ENCODE measurements around the gene ZNF106.
A peak's percentile ranks its signal among the peaks of the same experiment; 100 is the strongest.

Gene ZNF106

DNA sequence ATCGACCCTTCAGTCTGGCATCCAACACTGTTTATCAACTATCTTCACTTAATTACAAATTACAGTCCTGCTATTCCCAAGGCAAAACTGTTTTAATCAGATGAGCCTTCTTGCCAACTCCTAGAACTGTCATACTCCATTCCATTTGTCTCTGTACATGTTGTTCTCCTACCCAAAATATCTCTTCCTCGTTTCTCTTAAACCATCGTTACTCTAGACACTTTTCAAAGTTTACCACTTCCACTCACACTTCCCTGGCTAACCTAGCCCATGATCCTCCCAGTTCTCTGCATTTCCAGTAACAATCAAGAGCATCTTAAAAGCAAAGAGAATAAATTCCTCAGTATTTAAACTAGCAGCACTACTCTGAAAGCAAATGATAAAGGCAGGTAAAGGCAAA lies 19.9 kb downstream of the ZNF106 start:
- H3K4me3 ChIP-seq (ENCODE audit: low read depth in 1 of 2, low read length in 2 of 2): no peak overlapping the region
- H3K4me1 ChIP-seq (ENCODE audit: insufficient read depth, low read length): peaks cover 19% of the 10 kb centered on the region
- peaks cover 5% of the 10 kb centered on the region for H3K36me3 ChIP-seq (ENCODE audit: insufficient read depth, low read length)
- no peak overlapping the region for H3K9ac ChIP-seq (ENCODE audit: low read length)
- no peaks in the 10 kb centered on the region for H3K27me3 ChIP-seq (ENCODE audit: control insufficient read depth in 1 of 2, insufficient read depth in 2 of 2, low read length in 2 of 2)
- H3K9me3 ChIP-seq (ENCODE audit: low read length): no peaks in the 10 kb centered on the region
- H3K27ac ChIP-seq (ENCODE audit: low read depth, low read length): peak overlapping the region; percentile 64

- Histone ChIP-seq H3K4me1 (ENCODE audit: insufficient read depth, low read length) (no peaks in the 10 kb centered on the region), H3K4me3 (ENCODE audit: low read depth in 1 of 2, low read length in 2 of 2) (no peak overlapping the region), H3K27ac (ENCODE audit: low read depth, low read length) (no peak overlapping the region), H3K36me3 (ENCODE audit: insufficient read depth, low read length) (peaks cover 5% of the 10 kb centered on the region), H3K9me3 (ENCODE audit: low read length) (no peaks in the 10 kb centered on the region), H3K9ac (ENCODE audit: low read length) (no peak overlapping the region), H3K27me3 (ENCODE audit: control insufficient read depth in 1 of 2, insufficient read depth in 2 of 2, low read length in 2 of 2) (no peaks in the 10 kb centered on the region)
Observed at GRCh38 chr15:42465520-42466259, 25.3 kb downstream of the ZNF106 start.

DNA sequence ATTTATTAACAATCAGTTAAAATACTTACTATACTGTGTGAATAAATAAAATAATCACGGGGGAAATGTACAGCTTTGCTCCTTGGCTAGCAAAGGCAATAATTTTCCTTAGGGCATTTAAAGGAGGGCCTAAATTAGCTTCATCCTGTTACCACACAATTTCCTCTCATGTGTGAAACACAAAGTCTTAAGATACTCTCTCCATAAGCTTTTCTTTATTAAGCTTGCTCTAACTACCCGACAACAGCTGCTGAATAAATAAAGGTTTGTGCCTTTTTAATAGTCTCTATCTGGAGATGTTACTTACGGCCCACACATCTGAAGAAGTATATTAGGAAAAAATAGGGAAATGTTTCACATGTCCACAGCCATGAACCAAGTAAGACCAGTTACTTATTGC lies 29.7 kb downstream of the ZNF106 start:
- Histone ChIP-seq H3K9ac (ENCODE audit: low read length) (peak overlapping the region; percentile 26), H3K4me3 (ENCODE audit: low read depth in 1 of 2, low read length in 2 of 2) (no peak overlapping the region)

DNA sequence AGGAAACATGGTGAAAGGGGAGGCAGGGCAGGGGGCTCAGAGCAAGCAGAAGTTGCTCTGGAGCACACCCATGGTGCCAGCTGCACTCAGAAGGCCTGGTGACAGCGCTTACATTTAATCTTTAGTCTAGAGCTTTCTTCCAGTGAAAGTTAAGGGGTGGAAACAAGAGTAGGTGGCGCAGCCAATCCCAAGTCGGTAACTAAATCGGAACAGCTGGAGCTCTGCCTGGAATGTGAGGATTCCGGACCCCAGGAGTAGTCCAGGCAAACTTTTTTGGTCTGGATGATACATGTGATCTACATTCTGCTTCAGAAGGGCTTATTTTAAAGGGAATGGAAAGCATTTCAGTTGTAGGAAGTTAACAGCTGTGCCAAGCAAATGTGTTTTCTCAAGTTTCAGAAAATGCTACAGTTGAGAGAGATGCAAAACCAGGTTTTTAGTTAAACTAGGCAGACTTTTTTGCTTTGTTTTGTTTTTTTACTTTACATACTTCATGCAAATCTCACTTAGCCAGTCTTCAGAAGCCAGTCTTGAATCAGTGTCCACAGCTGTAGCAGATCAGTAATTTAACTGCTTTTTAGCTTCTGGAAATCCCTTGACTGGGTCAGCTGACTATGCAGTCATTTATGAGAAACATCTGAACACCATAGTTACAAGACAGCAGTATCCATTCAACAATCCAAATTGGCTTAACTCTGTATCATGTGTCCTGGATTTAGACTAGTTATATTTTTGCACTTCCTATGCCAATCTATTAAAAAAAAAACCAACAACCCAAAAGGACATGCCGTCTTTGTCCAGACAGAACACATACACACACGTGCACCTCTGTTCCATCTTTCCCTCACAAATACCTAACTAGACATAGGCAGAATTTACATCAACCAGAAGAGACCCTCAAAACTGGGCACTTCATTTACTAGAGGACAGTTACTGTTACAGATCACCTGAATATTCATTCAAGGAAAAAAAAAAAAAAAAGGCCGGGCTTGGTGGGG lies 33.2 kb downstream of the ZNF106 start:
- peaks cover 31% of the 10 kb centered on the region for H3K4me1 ChIP-seq (ENCODE audit: insufficient read depth, low read length)
- H3K27me3 ChIP-seq (ENCODE audit: control insufficient read depth in 1 of 2, insufficient read depth in 2 of 2, low read length in 2 of 2): no peaks in the 10 kb centered on the region
- H3K27ac ChIP-seq (ENCODE audit: low read depth, low read length): peak overlapping the region; percentile 91
- no peaks in the 10 kb centered on the region for H3K9me3 ChIP-seq (ENCODE audit: low read length)
- H3K36me3 ChIP-seq (ENCODE audit: insufficient read depth, low read length): no peaks in the 10 kb centered on the region
- peak overlapping the region; percentile 23 to 28 for H3K4me3 ChIP-seq (ENCODE audit: low read depth in 1 of 2, low read length in 2 of 2)
- peak overlapping the region; percentile 14 for H3K9ac ChIP-seq (ENCODE audit: low read length)

More for the DNA sequence above, 29.7 kb downstream of the ZNF106 start:
- Histone ChIP-seq H3K27ac (ENCODE audit: low read depth, low read length) (peak overlapping the region; percentile 8), H3K4me1 (ENCODE audit: insufficient read depth, low read length) (peaks cover 20% of the 10 kb centered on the region), H3K9me3 (ENCODE audit: low read length) (no peaks in the 10 kb centered on the region), H3K36me3 (ENCODE audit: insufficient read depth, low read length) (peaks cover 4% of the 10 kb centered on the region), H3K27me3 (ENCODE audit: control insufficient read depth in 1 of 2, insufficient read depth in 2 of 2, low read length in 2 of 2) (no peaks in the 10 kb centered on the region)

GRCh38 chr15:42456971-42457370 lies 34.0 kb downstream of the ZNF106 start:
- Histone ChIP-seq H3K36me3 (ENCODE audit: insufficient read depth, low read length) (no peaks in the 10 kb centered on the region), H3K4me3 (ENCODE audit: low read depth in 1 of 2, low read length in 2 of 2) (peak overlapping the region; percentile 23 to 28), H3K27me3 (ENCODE audit: control insufficient read depth in 1 of 2, insufficient read depth in 2 of 2, low read length in 2 of 2) (no peaks in the 10 kb centered on the region), H3K9ac (ENCODE audit: low read length) (peak overlapping the region; percentile 14), H3K9me3 (ENCODE audit: low read length) (no peaks in the 10 kb centered on the region), H3K27ac (ENCODE audit: low read depth, low read length) (peak overlapping the region; percentile 91), H3K4me1 (ENCODE audit: insufficient read depth, low read length) (peaks cover 31% of the 10 kb centered on the region)

DNA sequence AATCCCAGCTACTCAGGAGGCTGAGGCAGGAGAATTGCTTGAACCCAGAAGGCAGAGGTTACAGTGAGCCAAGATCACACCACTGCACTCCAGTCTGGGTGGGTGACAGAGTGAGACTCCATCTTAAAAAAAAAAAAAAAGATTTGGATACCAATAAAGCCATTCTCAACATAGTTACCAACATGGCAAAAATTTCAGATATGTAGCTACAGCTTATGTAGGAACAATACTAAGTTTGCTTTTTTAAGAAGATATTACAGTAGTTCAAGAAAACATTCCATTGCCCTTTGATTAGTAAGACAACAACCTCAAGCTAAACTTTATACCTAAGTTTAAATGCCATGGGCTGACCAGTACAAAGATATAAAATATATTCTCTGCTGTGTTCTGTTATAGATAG lies 34.4 kb downstream of the ZNF106 start:
- peak overlapping the region; percentile 23 to 28 for H3K4me3 ChIP-seq (ENCODE audit: low read depth in 1 of 2, low read length in 2 of 2)
- H3K9ac ChIP-seq (ENCODE audit: low read length): peak overlapping the region; percentile 14
- H3K27ac ChIP-seq (ENCODE audit: low read depth, low read length): peak overlapping the region; percentile 91

DNA sequence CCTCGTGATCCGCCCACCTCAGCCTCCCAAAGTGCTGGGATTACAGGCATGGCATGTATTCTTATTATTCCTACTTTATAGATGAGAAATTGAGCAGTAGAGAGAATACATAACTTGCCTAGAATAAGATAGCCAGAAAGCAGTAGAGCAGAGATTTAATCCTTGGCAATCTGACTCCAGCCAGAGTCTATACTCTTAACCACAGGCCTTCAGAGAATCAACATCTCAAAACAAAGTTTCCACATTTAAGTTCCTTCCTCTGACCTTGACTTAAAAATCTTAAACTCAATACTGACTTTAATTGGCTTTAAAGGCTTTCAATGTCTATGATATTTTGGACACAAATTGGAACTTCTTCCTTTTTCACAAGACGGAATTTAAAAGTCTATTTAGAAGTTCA lies 37.1 kb downstream of the ZNF106 start:
- Histone ChIP-seq H3K36me3 (ENCODE audit: insufficient read depth, low read length) (peaks cover 29% of the 10 kb centered on the region), H3K9ac (ENCODE audit: low read length) (no peak overlapping the region), H3K27me3 (ENCODE audit: control insufficient read depth in 1 of 2, insufficient read depth in 2 of 2, low read length in 2 of 2) (no peaks in the 10 kb centered on the region), H3K4me3 (ENCODE audit: low read depth in 1 of 2, low read length in 2 of 2) (no peak overlapping the region), H3K9me3 (ENCODE audit: low read length) (no peaks in the 10 kb centered on the region), H3K27ac (ENCODE audit: low read depth, low read length) (no peak overlapping the region), H3K4me1 (ENCODE audit: insufficient read depth, low read length) (peaks cover 35% of the 10 kb centered on the region)

More for the DNA sequence above, 34.4 kb downstream of the ZNF106 start:
- peaks cover 3% of the 10 kb centered on the region for H3K36me3 ChIP-seq (ENCODE audit: insufficient read depth, low read length)
- peaks cover 31% of the 10 kb centered on the region for H3K4me1 ChIP-seq (ENCODE audit: insufficient read depth, low read length)
- no peaks in the 10 kb centered on the region for H3K9me3 ChIP-seq (ENCODE audit: low read length)
- no peaks in the 10 kb centered on the region for H3K27me3 ChIP-seq (ENCODE audit: control insufficient read depth in 1 of 2, insufficient read depth in 2 of 2, low read length in 2 of 2)

DNA sequence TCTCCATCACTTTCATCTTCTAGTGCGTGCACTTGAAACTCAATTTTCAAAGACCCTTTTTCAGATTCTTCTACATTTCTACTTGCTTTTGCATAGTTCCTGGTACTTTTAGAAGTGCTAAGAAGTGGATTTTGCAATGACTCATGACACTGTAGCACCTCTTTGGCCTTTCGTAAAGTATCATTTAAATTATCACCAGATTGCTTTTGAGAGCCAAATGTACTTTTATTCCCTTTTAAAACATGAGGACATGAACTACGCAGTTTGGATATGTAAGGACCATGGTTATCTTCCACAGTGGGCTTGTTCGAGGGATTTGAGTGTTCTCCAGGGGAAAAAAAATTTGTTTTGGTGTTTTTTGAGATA lies 40.5 kb downstream of the ZNF106 start:
- no peak overlapping the region for H3K4me3 ChIP-seq (ENCODE audit: low read depth in 1 of 2, low read length in 2 of 2)
- peaks cover 56% of the 10 kb centered on the region for H3K36me3 ChIP-seq (ENCODE audit: insufficient read depth, low read length)
- no peaks in the 10 kb centered on the region for H3K27me3 ChIP-seq (ENCODE audit: control insufficient read depth in 1 of 2, insufficient read depth in 2 of 2, low read length in 2 of 2)
- no peak overlapping the region for H3K9ac ChIP-seq (ENCODE audit: low read length)
- peaks cover 13% of the 10 kb centered on the region for H3K4me1 ChIP-seq (ENCODE audit: insufficient read depth, low read length)
- no peaks in the 10 kb centered on the region for H3K9me3 ChIP-seq (ENCODE audit: low read length)
- H3K27ac ChIP-seq (ENCODE audit: low read depth, low read length): no peak overlapping the region

DNA sequence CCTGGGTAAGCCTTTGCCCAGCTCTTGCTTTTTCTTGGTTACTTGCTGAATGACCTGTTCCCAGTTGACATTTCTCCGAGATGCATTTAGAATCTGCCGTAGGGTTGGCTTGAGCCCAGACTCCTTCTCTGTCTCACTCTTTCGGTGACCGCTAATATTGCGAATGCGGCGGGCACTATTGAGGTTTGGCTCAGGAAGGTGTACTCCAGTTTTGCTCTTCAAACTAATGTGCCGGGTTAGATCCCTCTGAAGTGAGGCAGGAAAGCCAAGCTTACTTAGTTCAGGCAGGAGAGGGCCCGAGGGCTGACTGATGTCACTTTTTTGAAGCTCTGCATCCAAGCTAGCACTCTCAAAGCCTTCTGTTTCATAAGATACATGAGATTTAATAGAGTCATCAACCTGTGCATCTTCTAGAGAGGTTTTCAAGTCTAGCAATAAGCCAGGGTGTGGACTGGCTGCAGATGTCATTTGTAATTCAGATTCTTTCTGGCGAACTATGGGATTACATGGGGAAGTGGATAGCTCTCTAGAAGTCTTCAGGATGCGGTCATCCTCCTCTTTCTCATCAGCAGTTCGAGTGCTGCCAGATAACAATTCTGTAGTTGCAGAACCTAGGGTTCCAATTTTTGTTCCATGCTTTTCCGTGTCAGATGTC lies 41.0 kb downstream of the ZNF106 start:
- no peaks in the 10 kb centered on the region for H3K27me3 ChIP-seq (ENCODE audit: control insufficient read depth in 1 of 2, insufficient read depth in 2 of 2, low read length in 2 of 2)
- no peak overlapping the region for H3K4me3 ChIP-seq (ENCODE audit: low read depth in 1 of 2, low read length in 2 of 2)
- H3K27ac ChIP-seq (ENCODE audit: low read depth, low read length): no peak overlapping the region
- H3K9ac ChIP-seq (ENCODE audit: low read length): no peak overlapping the region
- no peaks in the 10 kb centered on the region for H3K9me3 ChIP-seq (ENCODE audit: low read length)
- H3K36me3 ChIP-seq (ENCODE audit: insufficient read depth, low read length): peaks cover 61% of the 10 kb centered on the region
- peaks cover 10% of the 10 kb centered on the region for H3K4me1 ChIP-seq (ENCODE audit: insufficient read depth, low read length)

DNA sequence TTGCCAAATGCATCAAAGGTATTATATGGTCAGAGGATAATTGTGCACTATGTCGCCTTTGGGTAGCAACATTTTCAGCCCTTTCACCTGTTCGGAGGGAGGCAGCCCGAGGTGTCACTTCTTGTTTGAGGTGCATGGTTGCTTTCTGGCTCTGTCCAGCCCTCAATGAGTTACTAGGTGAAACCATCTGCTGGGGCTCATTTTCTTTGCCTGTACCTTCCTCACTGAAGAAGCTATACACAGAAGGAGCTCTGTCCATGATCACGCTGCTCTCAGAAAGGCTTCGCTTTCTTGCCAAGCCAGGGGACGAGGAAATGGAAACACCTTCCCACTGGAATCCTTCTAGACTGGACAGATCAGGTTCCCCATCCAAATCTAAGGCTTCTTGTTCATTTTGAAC lies 42.7 kb downstream of the ZNF106 start:
- H3K36me3 ChIP-seq (ENCODE audit: insufficient read depth, low read length): peaks cover 76% of the 10 kb centered on the region
- no peaks in the 10 kb centered on the region for H3K9me3 ChIP-seq (ENCODE audit: low read length)
- H3K27me3 ChIP-seq (ENCODE audit: control insufficient read depth in 1 of 2, insufficient read depth in 2 of 2, low read length in 2 of 2): no peaks in the 10 kb centered on the region
- no peak overlapping the region for H3K9ac ChIP-seq (ENCODE audit: low read length)
- H3K4me1 ChIP-seq (ENCODE audit: insufficient read depth, low read length): peaks cover 4% of the 10 kb centered on the region
- no peak overlapping the region for H3K4me3 ChIP-seq (ENCODE audit: low read depth in 1 of 2, low read length in 2 of 2)
- no peak overlapping the region for H3K27ac ChIP-seq (ENCODE audit: low read depth, low read length)

DNA sequence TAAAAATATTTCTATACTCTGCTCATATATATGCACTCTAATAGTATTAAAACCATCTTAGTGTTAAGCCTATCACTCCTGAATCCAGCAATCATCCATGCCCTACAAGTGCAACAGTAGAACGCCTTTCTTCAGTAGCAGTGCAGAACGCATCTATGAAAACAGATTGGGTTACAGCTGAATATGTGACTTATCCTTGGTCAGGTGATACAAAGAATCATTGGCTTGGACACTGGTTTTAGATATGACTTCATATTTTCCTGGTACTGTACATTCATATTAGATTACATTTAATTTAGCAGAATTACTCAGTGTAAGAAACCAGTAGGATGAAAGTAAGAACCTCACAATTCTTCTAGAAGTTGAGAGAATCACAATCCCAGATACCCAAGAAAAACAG lies 43.3 kb downstream of the ZNF106 start:
- H3K36me3 ChIP-seq (ENCODE audit: insufficient read depth, low read length): peaks cover 76% of the 10 kb centered on the region
- H3K27me3 ChIP-seq (ENCODE audit: control insufficient read depth in 1 of 2, insufficient read depth in 2 of 2, low read length in 2 of 2): no peaks in the 10 kb centered on the region
- H3K9me3 ChIP-seq (ENCODE audit: low read length): no peaks in the 10 kb centered on the region
- H3K27ac ChIP-seq (ENCODE audit: low read depth, low read length): no peak overlapping the region
- H3K9ac ChIP-seq (ENCODE audit: low read length): no peak overlapping the region
- no peak overlapping the region for H3K4me3 ChIP-seq (ENCODE audit: low read depth in 1 of 2, low read length in 2 of 2)
- H3K4me1 ChIP-seq (ENCODE audit: insufficient read depth, low read length): peaks cover 4% of the 10 kb centered on the region
